HCT116 (cell line): ENCODE measurements around the gene MSL2. TPM values are rescaled to one million over a fixed set of nuclear protein-coding genes. Genes with fewer than 3 reads are reported as not detected.
A peak's percentile ranks its signal among the peaks of the same experiment; 100 is the strongest.

ENCODE experiments used
- ATAC-seq: fragments of 200-7000 bp; cut with Tn5 transposase; 2 replicates; pipeline ENCODE4 v1.9.1; 2020; ENCODE audit warnings: mild to moderate bottlenecking, moderate library complexity
- BruUV-seq: library from RNA; stranded (reverse); fragments of 400-500 nt; replicated peaks from 2 replicates; lab custom pipeline; 2021; lab: Mats Ljungman, UMichigan
- CTCF ChIA-PET: fragments of 300-600 bp; sonication (Branson Sonifier 250); formaldehyde crosslinking; loops from one replicate; lab custom pipeline; 2021; ENCODE audit warnings: antibody characterized with exemption; lab: Charles Lee
- POLR2A ChIA-PET: fragments of 300-600, 350-600 bp; sonication (Branson Sonifier 250); formaldehyde crosslinking; loops from one replicate; lab custom pipeline; 2021; ENCODE audit warnings: antibody characterized with exemption; lab: Charles Lee
- RAD21 ChIA-PET, 2 experiments: fragments of 300-600 bp; sonication (Branson Sonifier 250); formaldehyde crosslinking; loops; one replicate each; lab custom pipeline; 2023; ENCODE audit warnings: low total read pairs in 2 of 2; ENCODE audit not compliant: uncharacterized antibody in 2 of 2, unreplicated experiment in 2 of 2, low non-redundant PET in 1 of 2; lab: Charles Lee
- DNase-seq: peaks from one replicate; pipeline ENCODE4 v3.0.0-alpha.2; 2010; ENCODE audit warnings: low read depth, low spot score
- H2AFZ ChIP-seq: fragments of 200-600 bp; shearing (Covaris generic), sonication (generic); 2 replicates; pipeline ENCODE4 v1.6.1; 2017; ENCODE audit warnings: low read depth, mixed run types, mixed read lengths, antibody characterized with exemption, low read length; ENCODE audit not compliant: poor library complexity, severe bottlenecking
- H3K27ac ChIP-seq: 2 replicates; pipeline ENCODE4 v1.5.1; 2012; ENCODE audit warnings: low read depth, low read length
- H3K27me3 ChIP-seq: fragments of 200-600 bp; sonication (generic); 2 replicates; pipeline ENCODE4 v1.6.1; 2016; ENCODE audit warnings: mixed run types, low read length, mixed read lengths; ENCODE audit not compliant: insufficient read depth
- H3K36me3 ChIP-seq, 2 experiments: fragments of 200-500 bp in 1 of 2; fragments of 200-600 bp in 1 of 2; sonication (Bioruptor generic) in 1 of 2; sonication (generic) in 1 of 2; 2 replicates each; pipeline versions ENCODE4 v1.5.1 to v1.6.1; 2014 to 2016; ENCODE audit warnings: low read length in 2 of 2, inconsistent platforms in 1 of 2, mixed read lengths in 1 of 2, mixed run types in 1 of 2; ENCODE audit not compliant: insufficient read depth in 2 of 2, control insufficient read depth in 1 of 2
- H3K4me1 ChIP-seq, 2 experiments: fragments of 200-600 bp in 1 of 2; sonication (generic) in 1 of 2; 2 replicates each; pipeline versions ENCODE4 v1.5.1 to v1.6.1; 2012 to 2017; ENCODE audit warnings: low read length in 2 of 2, inconsistent platforms in 1 of 2, mild to moderate bottlenecking in 1 of 2, mixed read lengths in 1 of 2, mixed run types in 1 of 2, moderate library complexity in 1 of 2; ENCODE audit not compliant: insufficient read depth in 2 of 2, control insufficient read depth in 1 of 2
- H3K4me2 ChIP-seq: fragments of 200-600 bp; sonication (generic); 2 replicates; pipeline ENCODE4 v1.6.1; 2017; ENCODE audit warnings: mixed run types, low read length, mixed read lengths
- H3K4me3 ChIP-seq, 2 experiments: fragments of 200-600 bp in 1 of 2; sonication (generic) in 1 of 2; replicated peaks in 1 of 2; 2 replicates each; pipeline ENCODE4 v1.5.1; 2011 to 2016; ENCODE audit warnings: low read length in 2 of 2, control low read depth in 1 of 2, low read depth in 1 of 2, mild to moderate bottlenecking in 1 of 2, mixed read lengths in 1 of 2, mixed run types in 1 of 2
- H3K79me2 ChIP-seq: fragments of 200-600 bp; sonication (generic); 2 replicates; pipeline ENCODE4 v1.6.1; 2017; ENCODE audit warnings: mild to moderate bottlenecking, mixed run types, low read length, moderate library complexity, mixed read lengths; ENCODE audit not compliant: insufficient read depth
- H3K9ac ChIP-seq: fragments of 200-600 bp; sonication (generic); 2 replicates; pipeline ENCODE4 v1.6.1; 2016; ENCODE audit warnings: low read length, mixed read lengths
- H3K9me2 ChIP-seq: fragments of 200-600 bp; sonication (generic), shearing (Covaris generic); 2 replicates; pipeline ENCODE4 v1.6.1; 2017; ENCODE audit warnings: mixed run types, mild to moderate bottlenecking, moderate library complexity; ENCODE audit not compliant: insufficient read depth
- H3K9me3 ChIP-seq, 2 experiments: fragments of 200-500 bp in 1 of 2; fragments of 200-600 bp in 1 of 2; sonication (Bioruptor generic) in 1 of 2; sonication (generic) in 1 of 2; 2 replicates each; pipeline ENCODE4 v1.6.1; 2014 to 2017; ENCODE audit warnings: low read length in 2 of 2, mixed read lengths in 2 of 2, inconsistent platforms in 1 of 2, low read depth in 1 of 2, mild to moderate bottlenecking in 1 of 2, mixed run types in 1 of 2, moderate library complexity in 1 of 2; ENCODE audit not compliant: control insufficient read depth in 1 of 2, insufficient read depth in 1 of 2
- H4K20me1 ChIP-seq: fragments of 200-600 bp; sonication (generic), shearing (Covaris generic); 2 replicates; pipeline ENCODE4 v1.6.1; 2017; ENCODE audit warnings: mixed run types, mild to moderate bottlenecking, moderate library complexity; ENCODE audit not compliant: insufficient read depth
- CBX3 ChIP-seq: IDR thresholded peaks from 2 replicates; pipeline ENCODE4 v1.6.1; 2012; ENCODE audit warnings: low read depth
- ELF1 ChIP-seq: IDR thresholded peaks from 2 replicates; pipeline ENCODE4 v1.6.1; 2012; ENCODE audit warnings: low read depth, borderline replicate concordance
- FOSL1 ChIP-seq: IDR thresholded peaks from 2 replicates; pipeline ENCODE4 v1.6.1; 2012; ENCODE audit warnings: low read depth
- JUND ChIP-seq: IDR thresholded peaks from 2 replicates; pipeline ENCODE4 v1.6.1; 2012
- MAX ChIP-seq: IDR thresholded peaks from 2 replicates; pipeline ENCODE4 v1.6.1; 2012
- POLR2A ChIP-seq: IDR thresholded peaks from 2 replicates; pipeline ENCODE4 v1.7.0; 2011; ENCODE audit warnings: borderline replicate concordance; ENCODE audit not compliant: insufficient read depth, insufficient read length; ENCODE audit errors: extremely low read depth
- REST ChIP-seq: IDR thresholded peaks from 2 replicates; pipeline ENCODE4 v1.6.1; 2012; ENCODE audit warnings: low read depth
- SRF ChIP-seq: IDR thresholded peaks from 2 replicates; pipeline ENCODE4 v1.6.1; 2012; ENCODE audit warnings: low read depth
- TCF7L2 ChIP-seq: IDR thresholded peaks from 2 replicates; pipeline ENCODE4 v1.7.0; 2011; ENCODE audit warnings: borderline replicate concordance, inconsistent platforms; ENCODE audit not compliant: insufficient read depth, insufficient read length; ENCODE audit errors: extremely low read depth
- intact Hi-C: fragments of 100-400 bp; cut with micrococcal nuclease; formaldehyde crosslinking; loops from 2 replicates; pipeline ENCODE4 v1.10.0; 2022
- total RNA-seq: library from RNA; stranded (reverse); gene quantifications from one replicate; pipeline ENCODE4 v1.2.1, GENCODE V29; 2021; ENCODE audit not compliant: unreplicated experiment
- TF ChIP-seq, protein P1 (sequence below): IDR thresholded peaks from 2 replicates; pipeline ENCODE4 v1.6.1; 2011; ENCODE audit warnings: mild to moderate bottlenecking, low read length, moderate library complexity; ENCODE audit not compliant: insufficient replicate concordance; ENCODE audit errors: extremely low read depth

MSL2 gene
- total RNA-seq, 1 experiment from 2014 or later = 34.8 TPM

DNA sequence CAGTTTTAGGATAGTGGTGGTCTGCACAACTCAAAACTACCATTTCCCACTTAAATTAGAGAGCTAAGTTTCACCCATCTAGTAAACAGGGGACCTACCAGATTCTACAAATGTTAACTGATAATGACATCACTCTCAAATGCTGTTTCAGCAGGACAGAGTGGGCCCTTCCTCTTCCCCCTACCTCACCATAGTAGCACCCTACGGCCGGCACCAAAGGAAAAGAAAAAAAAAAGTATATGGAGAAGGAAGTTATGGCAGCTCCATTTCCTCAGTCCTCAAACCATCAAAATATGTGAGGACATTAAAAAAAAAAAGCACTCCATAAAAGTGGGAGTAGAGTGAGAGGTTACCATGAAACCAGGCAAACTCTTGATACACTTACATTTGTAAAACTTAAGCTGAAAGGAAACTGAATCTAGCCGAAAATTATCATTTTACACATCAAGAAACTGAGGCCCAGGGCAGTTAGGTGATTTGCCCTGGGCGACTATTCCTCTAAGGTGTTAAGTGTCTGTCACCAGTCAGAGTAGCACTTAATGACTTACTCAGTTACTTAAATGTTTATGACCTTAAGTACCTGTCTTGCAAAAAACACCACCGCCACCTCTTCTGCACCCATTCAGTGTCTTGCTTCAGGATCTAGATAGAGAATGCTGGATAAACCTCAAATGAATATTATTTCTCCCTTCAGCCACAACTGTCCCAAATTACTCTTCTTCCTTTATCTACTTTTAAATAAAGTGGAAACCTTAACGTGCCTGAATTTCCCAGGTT lies 2.7 kb downstream of the MSL2 start (continued):
- TF ChIP-seq CBX3 (no peak), POLR2A (no peak), SRF (no peak), JUND (no peak)
- TF ChIP-seq, protein P1, sequence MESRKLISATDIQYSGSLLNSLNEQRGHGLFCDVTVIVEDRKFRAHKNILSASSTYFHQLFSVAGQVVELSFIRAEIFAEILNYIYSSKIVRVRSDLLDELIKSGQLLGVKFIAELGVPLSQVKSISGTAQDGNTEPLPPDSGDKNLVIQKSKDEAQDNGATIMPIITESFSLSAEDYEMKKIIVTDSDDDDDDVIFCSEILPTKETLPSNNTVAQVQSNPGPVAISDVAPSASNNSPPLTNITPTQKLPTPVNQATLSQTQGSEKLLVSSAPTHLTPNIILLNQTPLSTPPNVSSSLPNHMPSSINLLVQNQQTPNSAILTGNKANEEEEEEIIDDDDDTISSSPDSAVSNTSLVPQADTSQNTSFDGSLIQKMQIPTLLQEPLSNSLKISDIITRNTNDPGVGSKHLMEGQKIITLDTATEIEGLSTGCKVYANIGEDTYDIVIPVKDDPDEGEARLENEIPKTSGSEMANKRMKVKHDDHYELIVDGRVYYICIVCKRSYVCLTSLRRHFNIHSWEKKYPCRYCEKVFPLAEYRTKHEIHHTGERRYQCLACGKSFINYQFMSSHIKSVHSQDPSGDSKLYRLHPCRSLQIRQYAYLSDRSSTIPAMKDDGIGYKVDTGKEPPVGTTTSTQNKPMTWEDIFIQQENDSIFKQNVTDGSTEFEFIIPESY = no peak

- intact Hi-C loops = no loop called here
- H4K20me1 ChIP-seq = peaks cover 29% of the 10 kb centered on the region; the same call in 1 of the 2 replicates
- POLR2A ChIA-PET = no interaction called here
Measured at GRCh38 chr3:136192831-136193230, 3.3 kb downstream of the MSL2 start.

More at GRCh38 chr3:136192831-136193230, 3.3 kb downstream of the MSL2 start:
- Histone ChIP-seq H3K27ac (no peak overlapping the region), H3K9ac (peak overlapping the region; percentile 93; the same call in 1 of the 2 replicates), H3K9me2 (no peaks in the 10 kb centered on the region), H3K79me2 (peaks cover 78% of the 10 kb centered on the region)
- RAD21 ChIA-PET = no interaction called here
- no peak for ATAC-seq
- BruUV-seq = no TSS peak
- TF ChIP-seq TCF7L2 = no peak
- TF ChIP-seq ELF1 = no peak
- no peak for TF ChIP-seq REST
- TF ChIP-seq POLR2A = no peak
- TF ChIP-seq FOSL1 = no peak
- TF ChIP-seq MAX = no peak
- no peak for TF ChIP-seq CBX3
- TF ChIP-seq, protein P1 = no peak
- TF ChIP-seq, all 23 proteins: peak for 0
- H3K27me3 ChIP-seq = no peaks in the 10 kb centered on the region
- no peaks in the 10 kb centered on the region for H3K9me3 ChIP-seq
- no peak overlapping the region for H2AFZ ChIP-seq
- H3K4me3 ChIP-seq = no peak overlapping the region
- peaks cover 33 to 54% of the 10 kb centered on the region in 2 experiments for H3K4me1 ChIP-seq
- CTCF ChIA-PET = interaction anchor here (0.7 kb wide), 1 partner anchor 118 kb away, joined by 3 read pairs; no protein-coding TSS in a partner anchor
- no peaks in the 10 kb centered on the region; a peak in 1 of 4 replicates for H3K36me3 ChIP-seq
- H3K4me2 ChIP-seq = peak overlapping the region; percentile 85
- DNase-seq = no peak
